ENCODE data around the gene IFITM2.

GRCh38 chr11:304061-304506 is 3.5 kb upstream of the IFITM2 start:
- no peak for TF ChIP-seq CTCF (IDR thresholded peaks at IDR 0.05)
- no peak for TF ChIP-seq POLR2A (IDR thresholded peaks at IDR 0.05)

All from thyroid gland (tissue), 4 donors.